Natural killer cell (primary cell): ENCODE measurements around the gene SEPTIN10. TPM values are rescaled to one million over a fixed set of nuclear protein-coding genes. Genes with fewer than 3 reads are reported as not detected.

Experiments used
- ATAC-seq, 3 donors: fragments of 150-1000 bp in 2 of 3; fragments of 200-7000 bp in 1 of 3; cut with Tn5 transposase; 1 replicate in 1 of 3; 2 replicates in 2 of 3; pipeline ENCODE4 v1.10.0; 2021; ENCODE audit warnings: mild to moderate bottlenecking in 2 of 3, moderate library complexity in 2 of 3
- DNase-seq, 2 donors: peaks; one replicate each; pipeline versions ENCODE4 v3.0.0 to v3.0.0-alpha.2; 2013 to 2021; ENCODE audit warnings: mixed read lengths in 1 of 2
- H3K27ac ChIP-seq: one replicate; pipeline ENCODE4 v1.5.1; 2013; ENCODE audit warnings: mild to moderate bottlenecking, low read length
- H3K27me3 ChIP-seq: one replicate; pipeline ENCODE4 v1.6.1; 2013; ENCODE audit warnings: low read length; ENCODE audit not compliant: control insufficient read depth, insufficient read depth
- H3K36me3 ChIP-seq: one replicate; pipeline ENCODE4 v1.6.1; 2013; ENCODE audit warnings: low read length; ENCODE audit not compliant: control insufficient read depth, insufficient read depth
- H3K4me1 ChIP-seq: one replicate; pipeline ENCODE4 v1.6.1; 2013; ENCODE audit warnings: low read length; ENCODE audit not compliant: control insufficient read depth, insufficient read depth
- H3K4me3 ChIP-seq: one replicate; pipeline ENCODE4 v1.5.1; 2013; ENCODE audit warnings: low read length
- H3K9me3 ChIP-seq: one replicate; pipeline ENCODE4 v1.6.1; 2013; ENCODE audit warnings: low read length; ENCODE audit not compliant: control insufficient read depth, insufficient read depth
- H3K27ac Mint-ChIP-seq, 2 donors: one replicate each; pipeline ENCODE4 v1.8.0; 2022; ENCODE audit warnings: mild to moderate bottlenecking in 2 of 2, mixed read lengths in 2 of 2, moderate library complexity in 1 of 2
- H3K27me3 Mint-ChIP-seq, 2 donors: one replicate each; pipeline ENCODE4 v1.8.0; 2022; ENCODE audit warnings: low read depth in 2 of 2, mixed read lengths in 2 of 2
- H3K36me3 Mint-ChIP-seq: one replicate; pipeline ENCODE4 v1.8.0; 2022; ENCODE audit warnings: mixed read lengths
- H3K4me1 Mint-ChIP-seq, 2 donors: one replicate each; pipeline ENCODE4 v1.8.0; 2022; ENCODE audit warnings: mixed read lengths in 2 of 2
- H3K4me3 Mint-ChIP-seq: one replicate; pipeline ENCODE4 v1.8.0; 2022; ENCODE audit warnings: mild to moderate bottlenecking, moderate library complexity, mixed read lengths
- H3K9me3 Mint-ChIP-seq, 2 donors: one replicate each; pipeline ENCODE4 v1.8.0; 2022; ENCODE audit warnings: mixed read lengths in 2 of 2
- CTCF ChIP-seq: fragments of 200-600 bp; IDR thresholded peaks from one replicate; pipeline ENCODE4 v1.8.0; 2022; ENCODE audit warnings: antibody characterized with exemption
- WGBS: methylation state at CpG from one replicate; pipeline ENCODE4 v1.1.7; 2013; ENCODE audit warnings: missing lambda C conversion rate; ENCODE audit not compliant: insufficient coverage; 5-methylcytosine and 5-hydroxymethylcytosine counted together
- intact Hi-C: fragments of 100-400 bp; cut with micrococcal nuclease; formaldehyde crosslinking; loops from one replicate; pipeline ENCODE4 v1.14.2; 2022
- total RNA-seq, 4 donors: library from RNA; stranded (reverse); fragments of 120-200 nt in 1 of 4; gene quantifications; one replicate each; pipeline versions ENCODE4 v1.2.3 to v1.2.4, GENCODE V29; 2013 to 2022

Gene SEPTIN10
- total RNA-seq, 3 donors from 2014 or later (not counting 1 experiment from before 2014, with no cell fraction given): 0.25 to 2.6 (median 0.33) TPM

GRCh38 chr2:109635426-109636304 lies 21.9 kb upstream of the SEPTIN10 start:
- no peaks in the 10 kb centered on the region for H3K9me3 Mint-ChIP-seq
- no peak for TF ChIP-seq CTCF
- H3K27me3 Mint-ChIP-seq: peaks cover 6 to 16% of the 10 kb centered on the region in 2 donors
- Histone ChIP-seq H3K27ac (no peak overlapping the region), H3K4me1 (no peaks in the 10 kb centered on the region), H3K36me3 (no peaks in the 10 kb centered on the region), H3K9me3 (no peaks in the 10 kb centered on the region), H3K27me3 (no peaks in the 10 kb centered on the region), H3K4me3 (no peak overlapping the region)
- 91% methylated on average over 10 of the region's 11 CpGs for WGBS
- no peaks in the 10 kb centered on the region for H3K36me3 Mint-ChIP-seq
- intact Hi-C loops: no loop called here
- H3K4me3 Mint-ChIP-seq: no peak overlapping the region
- DNase-seq (no peak), ATAC-seq (no peak)
- no peak overlapping the region for H3K27ac Mint-ChIP-seq
- H3K4me1 Mint-ChIP-seq: no peaks in the 10 kb centered on the region

- Histone ChIP-seq H3K27me3 (no peaks in the 10 kb centered on the region), H3K27ac (no peak overlapping the region), H3K4me3 (no peak overlapping the region), H3K36me3 (no peaks in the 10 kb centered on the region), H3K4me1 (no peaks in the 10 kb centered on the region), H3K9me3 (no peaks in the 10 kb centered on the region)
- ATAC-seq (no peak), DNase-seq (no peak)
- Mint-ChIP-seq H3K9me3 (no peaks in the 10 kb centered on the region), H3K4me1 (no peaks in the 10 kb centered on the region), H3K27ac (no peak overlapping the region), H3K4me3 (no peak overlapping the region), H3K27me3 (peaks cover 9 to 16% of the 10 kb centered on the region in 2 donors), H3K36me3 (no peaks in the 10 kb centered on the region)
- 84% methylated on average over 9 of the region's 10 CpGs for WGBS
- intact Hi-C loops: no loop called here
- TF ChIP-seq CTCF: no peak
Measured at GRCh38 chr2:109633284-109633961, 19.7 kb upstream of the SEPTIN10 start.

GRCh38 chr2:109632158-109632789 lies 18.5 kb upstream of the SEPTIN10 start:
- Mint-ChIP-seq H3K36me3 (no peaks in the 10 kb centered on the region), H3K27ac (no peak overlapping the region), H3K9me3 (no peaks in the 10 kb centered on the region), H3K4me3 (no peak overlapping the region), H3K4me1 (no peaks in the 10 kb centered on the region), H3K27me3 (peaks cover 9 to 16% of the 10 kb centered on the region in 2 donors)
- Histone ChIP-seq H3K9me3 (no peaks in the 10 kb centered on the region), H3K27ac (no peak overlapping the region), H3K4me1 (no peaks in the 10 kb centered on the region), H3K4me3 (no peak overlapping the region), H3K27me3 (no peaks in the 10 kb centered on the region), H3K36me3 (no peaks in the 10 kb centered on the region)
- ATAC-seq (no peak), DNase-seq (no peak)
- intact Hi-C loops: no loop called here
- no peak for TF ChIP-seq CTCF
- 90% methylated on average over 13 of the region's 14 CpGs for WGBS
